Measurements from ENCODE around the gene ANAPC1.

GRCh38 chr2:111930875-111931274 is 46.9 kb upstream of the ANAPC1 start:
- TF ChIP-seq POLR2AphosphoS5 (IDR thresholded peaks at IDR 0.05; ENCODE audit: low read depth, low read length) (no peak), POLR2A (IDR thresholded peaks at IDR 0.05; ENCODE audit: low read depth, low read length) (no peak)

Data from GM12892 (cell line).